Measurements from ENCODE around the gene BAZ1A.
"Not testable (repeated sequence)": the region's sequence is repeated elsewhere in the genome, so short reads cannot be mapped to it uniquely, and the experiment has no call there.

Gene BAZ1A

DNA sequence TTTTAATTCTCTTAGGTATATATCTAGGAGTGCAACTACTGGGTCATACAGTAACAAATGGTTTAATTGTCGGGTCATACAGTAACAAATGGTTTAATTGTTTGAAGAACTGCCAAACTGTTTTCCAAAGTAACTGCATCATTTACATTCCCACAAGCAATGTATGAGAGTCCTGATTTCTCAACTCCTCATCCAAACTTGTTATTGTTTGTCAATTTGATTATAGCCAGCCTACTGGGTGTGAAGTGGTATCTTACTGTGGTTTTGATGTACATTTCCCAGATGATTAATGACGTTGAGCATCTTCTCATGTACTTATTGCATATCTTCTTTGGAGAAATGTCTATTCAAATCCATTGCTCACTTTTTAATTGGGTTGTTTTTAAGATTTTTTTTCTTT, 93.1 kb downstream of the BAZ1A start:
- no peak for DNase-seq

DNA sequence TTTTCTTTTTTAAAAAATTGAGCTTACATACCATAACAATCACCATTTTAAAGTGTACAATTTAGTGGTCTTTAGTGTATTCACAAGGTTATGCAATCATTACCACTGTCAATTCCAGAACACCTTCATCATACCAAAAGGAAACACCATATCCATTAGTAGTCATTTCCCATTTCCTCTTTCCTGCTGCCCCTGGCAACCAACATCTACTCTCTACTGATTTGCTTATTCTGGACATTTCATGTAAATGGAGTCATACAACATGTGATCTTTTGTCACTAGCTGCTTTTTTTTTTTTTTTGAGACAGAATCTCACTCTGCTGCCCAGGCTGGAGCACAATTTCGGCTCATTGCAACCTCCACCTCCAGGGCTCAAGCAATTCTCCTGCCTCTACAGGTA, 93.9 kb downstream of the BAZ1A start:
- DNase-seq, result no peak

DNA sequence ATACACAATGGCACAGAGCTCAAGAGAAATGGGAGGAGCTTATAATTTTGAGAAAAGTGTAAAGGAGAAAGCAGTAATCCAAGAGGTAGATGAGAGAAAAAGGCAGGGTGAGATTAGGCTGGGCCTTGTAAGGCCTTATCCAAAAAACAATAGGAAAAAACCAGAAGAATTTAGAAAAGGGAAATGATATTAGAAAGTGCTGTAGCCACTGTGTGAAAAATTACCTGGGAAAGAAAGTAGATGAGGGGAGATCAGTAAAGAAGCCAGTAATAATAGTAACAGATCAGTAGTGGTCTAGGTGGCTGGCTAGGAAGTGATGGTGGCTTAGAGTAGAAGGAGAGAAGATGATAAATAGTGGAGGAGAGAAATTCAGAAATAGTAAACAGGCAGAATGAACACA, 94.5 kb downstream of the BAZ1A start:
- no peak for DNase-seq

DNA sequence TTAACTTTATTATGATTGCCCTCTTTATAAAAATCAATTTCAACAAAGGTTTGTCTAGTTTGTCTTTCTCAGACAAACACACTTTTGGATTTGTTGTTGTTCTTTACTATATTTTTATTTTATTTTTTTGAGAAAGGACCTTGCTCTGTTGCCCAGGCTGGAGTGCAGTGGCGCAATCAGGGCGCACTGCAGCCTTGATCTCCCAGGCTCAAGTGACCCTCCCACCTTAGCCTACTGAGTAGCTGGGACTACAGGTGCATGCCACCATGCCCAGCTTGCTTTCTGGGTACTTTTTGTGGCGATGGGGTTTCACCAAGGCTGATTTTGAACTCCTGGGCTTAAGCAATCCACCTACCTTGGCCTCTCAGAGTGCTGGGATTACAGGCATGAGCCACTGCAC, 96.4 kb downstream of the BAZ1A start:
- DNase-seq, result no peak

DNA sequence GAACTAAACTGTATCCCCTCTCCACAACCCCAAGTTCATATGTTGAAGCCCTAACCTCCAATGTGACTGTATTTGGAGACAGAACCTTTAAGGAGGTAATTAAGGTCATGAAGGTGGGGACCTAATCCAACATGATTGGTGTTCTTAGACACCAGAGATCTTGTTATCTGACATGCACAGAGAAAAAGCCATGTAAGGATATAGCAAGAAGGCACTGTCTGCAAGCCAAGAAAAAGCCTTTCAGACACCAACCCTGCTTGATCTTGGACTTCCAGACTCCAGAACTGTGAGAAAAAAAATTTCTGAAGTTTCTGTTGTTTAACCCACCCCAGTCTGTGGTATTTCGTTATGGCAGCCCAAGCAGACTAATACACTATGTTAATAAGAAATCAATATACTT, 98.5 kb downstream of the BAZ1A start:
- no peak for DNase-seq

DNA sequence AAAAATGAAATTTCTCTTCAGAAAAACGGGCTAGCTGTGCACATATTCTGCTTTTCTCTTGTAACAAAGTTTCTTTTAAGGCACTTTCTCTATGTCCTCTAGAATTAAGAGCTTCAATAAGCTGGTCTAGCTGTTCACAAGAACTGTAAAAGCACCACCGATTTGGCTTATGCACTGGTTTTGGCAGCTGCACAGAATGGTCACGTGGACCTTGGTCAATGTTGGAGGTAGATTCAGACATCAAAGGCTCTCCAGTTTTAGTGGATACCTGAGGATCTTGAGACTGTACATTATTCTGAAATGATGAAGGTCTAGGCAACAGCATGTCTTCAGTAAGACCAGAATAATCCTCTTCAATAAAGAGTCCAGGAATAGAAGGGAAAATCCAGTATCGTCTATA, 99.2 kb downstream of the BAZ1A start:
- no peak for DNase-seq

DNA sequence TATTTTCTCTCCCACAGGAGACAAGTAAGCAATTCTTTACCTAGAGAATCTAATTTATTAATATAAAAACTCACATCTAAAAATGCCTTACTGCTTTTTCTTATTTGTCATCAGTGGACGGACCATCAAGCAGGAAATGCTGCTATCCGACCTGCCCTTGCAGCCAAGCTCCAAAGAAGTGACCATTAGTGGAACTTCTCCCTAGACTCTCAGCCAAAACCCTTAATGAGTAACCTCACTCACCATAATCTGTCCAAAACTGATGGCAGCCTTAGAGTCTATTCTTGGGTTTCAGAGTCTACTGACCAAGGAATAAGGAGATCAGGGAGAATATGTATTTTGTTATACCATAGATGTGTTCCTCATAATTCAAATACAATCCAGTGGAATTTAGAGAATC, 99.8 kb downstream of the BAZ1A start:
- no peak for DNase-seq

DNA sequence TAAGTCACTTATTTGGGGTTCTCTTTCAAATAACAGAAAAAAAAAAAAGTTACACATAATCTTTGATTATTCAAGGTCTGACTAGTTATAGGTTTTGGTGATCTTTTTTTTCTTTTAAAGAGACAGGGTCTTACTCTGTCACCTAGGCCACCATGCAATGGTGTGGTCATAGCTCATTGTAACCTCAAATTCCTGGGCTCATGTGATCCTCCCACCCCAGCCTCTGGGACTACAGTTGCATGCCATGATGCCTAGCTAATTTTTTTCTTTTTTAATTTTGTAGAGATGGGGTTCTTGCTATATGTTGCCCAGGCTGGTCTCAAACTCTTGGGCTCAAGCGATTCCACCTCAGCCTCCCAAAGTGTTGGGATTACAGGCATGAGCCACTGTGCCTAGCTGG, 104.3 kb downstream of the BAZ1A start:
- no peak for DNase-seq

DNA sequence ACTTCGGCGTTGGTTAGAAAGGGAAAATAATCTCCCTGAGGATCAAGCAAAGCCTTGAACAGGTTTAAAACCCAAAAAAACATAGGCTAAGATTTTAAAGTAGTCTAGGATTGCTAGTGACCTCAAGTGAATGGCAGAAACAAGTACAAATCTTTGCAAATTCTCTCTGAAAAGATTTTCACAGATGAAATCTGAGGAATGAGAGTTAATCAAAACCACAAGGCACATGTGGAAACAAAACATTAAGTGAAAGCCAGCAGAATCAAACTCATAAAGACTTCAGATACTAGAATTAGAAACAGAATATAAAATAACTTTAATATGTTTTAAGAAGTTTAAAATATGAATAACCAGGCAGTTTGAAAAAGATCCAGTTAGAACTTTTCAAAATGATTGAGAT, 108.6 kb downstream of the BAZ1A start:
- no peak for DNase-seq

DNA sequence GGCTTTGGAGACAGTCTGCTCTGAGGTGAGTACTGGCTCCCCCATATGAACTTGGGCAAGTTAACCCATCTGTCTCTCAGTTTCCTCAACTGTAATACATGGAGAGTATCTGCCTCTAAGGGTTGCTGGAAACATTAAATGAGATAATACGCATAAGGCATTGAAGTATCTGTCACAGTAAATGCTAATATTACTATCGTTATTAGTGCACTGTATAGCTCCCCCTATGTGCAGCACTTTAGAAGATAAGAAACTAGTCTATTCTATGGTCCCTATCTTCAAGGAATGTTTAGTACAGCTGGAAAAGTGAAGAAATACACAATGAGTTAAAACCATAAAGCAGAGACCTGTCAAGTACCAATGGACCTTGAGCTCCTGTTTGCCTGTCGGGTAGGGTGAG, 109.1 kb downstream of the BAZ1A start:
- no peak for DNase-seq

DNA sequence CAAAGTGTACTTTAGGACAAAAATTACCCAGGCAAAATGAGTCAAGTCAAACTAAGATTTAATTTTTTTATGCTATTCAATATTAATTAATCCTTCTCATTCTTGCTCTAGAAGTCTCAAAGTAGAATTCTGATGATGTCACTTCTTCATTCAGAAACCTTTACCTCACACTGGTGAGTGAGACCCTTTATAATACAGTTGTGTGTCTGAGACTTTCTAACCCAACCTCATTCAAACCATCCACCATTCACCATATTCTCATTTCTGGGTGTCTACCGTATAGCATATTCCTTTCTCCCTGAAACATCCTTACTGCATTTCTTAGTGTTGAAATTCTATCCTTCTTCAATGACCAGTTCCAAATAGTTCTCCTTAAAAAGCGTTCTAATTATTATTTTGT, 119.9 kb downstream of the BAZ1A start:
- no peak for DNase-seq

DNA sequence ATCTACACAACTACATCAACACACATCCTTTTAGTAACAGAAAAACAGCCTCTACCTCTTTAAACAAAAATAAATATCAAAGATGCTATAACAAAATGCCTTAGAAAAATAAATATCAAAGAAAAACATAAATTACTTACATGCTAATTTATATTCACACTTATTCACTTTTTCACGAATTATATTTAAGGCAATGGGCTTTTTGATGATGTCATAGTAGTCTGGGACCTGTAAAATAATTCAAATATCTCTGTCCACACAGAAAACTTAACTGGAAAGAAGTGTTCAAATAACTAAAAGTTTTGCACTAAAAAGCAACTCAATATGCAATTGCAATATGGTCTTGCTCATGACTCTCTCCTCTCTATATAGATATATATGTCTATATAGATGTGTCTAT, 120.5 kb downstream of the BAZ1A start:
- DNase-seq, result no peak

DNA sequence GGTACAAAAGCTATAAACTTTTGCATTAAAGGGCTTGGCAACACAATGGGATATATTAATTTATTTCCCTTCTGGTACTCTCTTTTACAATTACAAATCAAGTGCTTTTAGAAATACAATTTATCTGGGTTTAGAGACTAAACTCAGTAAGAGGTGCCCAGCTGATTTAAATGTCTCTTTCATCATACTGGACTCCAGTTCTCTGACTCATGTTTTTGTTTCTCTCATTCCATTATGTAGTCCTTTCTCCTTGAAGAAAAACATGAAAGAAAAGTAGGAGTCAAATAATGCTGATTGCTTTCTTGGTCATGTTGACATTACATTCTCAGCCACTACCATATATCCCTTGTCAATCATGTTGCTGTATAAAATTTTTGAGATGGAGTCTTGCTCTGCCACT, 124.5 kb downstream of the BAZ1A start:
- no peak for DNase-seq

DNA sequence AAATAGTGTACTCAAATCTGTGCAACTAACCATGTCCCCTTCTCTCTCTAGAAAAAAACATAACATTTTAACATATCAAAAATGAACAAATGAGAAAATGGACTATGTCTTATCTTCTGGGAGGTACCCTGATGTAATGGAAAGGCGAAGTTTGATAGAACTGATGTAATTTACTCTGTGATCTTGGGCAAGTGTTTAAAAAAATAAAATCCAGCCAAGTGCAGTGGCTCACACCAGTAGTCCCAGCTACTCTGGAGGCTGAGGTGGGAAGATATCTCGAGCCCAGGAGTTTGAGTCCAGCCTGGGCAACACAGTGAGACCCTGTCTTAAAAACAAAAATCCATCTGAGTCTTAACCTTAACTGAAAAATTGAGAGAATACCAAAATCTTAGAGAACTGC, 124.9 kb downstream of the BAZ1A start:
- no peak for DNase-seq

DNA sequence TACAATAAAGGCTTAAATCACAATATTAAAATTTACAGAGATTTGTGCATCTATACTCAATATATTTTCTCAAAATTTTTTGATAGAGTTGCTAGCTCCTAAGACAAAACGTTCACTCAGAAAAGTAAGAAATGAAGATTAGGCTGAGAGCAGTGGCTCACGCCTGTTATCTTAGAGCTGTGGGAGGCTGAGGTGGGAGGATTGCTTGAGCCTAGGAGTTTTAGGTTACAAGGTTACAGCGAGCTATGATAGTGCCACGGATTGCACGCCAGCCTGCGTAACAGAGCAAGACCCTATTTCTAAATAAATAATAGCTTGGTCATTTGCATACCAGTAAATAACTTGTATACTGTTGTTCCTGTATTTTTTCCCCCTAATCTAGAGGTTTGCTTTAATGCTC, 125.8 kb downstream of the BAZ1A start:
- no peak for DNase-seq

DNA sequence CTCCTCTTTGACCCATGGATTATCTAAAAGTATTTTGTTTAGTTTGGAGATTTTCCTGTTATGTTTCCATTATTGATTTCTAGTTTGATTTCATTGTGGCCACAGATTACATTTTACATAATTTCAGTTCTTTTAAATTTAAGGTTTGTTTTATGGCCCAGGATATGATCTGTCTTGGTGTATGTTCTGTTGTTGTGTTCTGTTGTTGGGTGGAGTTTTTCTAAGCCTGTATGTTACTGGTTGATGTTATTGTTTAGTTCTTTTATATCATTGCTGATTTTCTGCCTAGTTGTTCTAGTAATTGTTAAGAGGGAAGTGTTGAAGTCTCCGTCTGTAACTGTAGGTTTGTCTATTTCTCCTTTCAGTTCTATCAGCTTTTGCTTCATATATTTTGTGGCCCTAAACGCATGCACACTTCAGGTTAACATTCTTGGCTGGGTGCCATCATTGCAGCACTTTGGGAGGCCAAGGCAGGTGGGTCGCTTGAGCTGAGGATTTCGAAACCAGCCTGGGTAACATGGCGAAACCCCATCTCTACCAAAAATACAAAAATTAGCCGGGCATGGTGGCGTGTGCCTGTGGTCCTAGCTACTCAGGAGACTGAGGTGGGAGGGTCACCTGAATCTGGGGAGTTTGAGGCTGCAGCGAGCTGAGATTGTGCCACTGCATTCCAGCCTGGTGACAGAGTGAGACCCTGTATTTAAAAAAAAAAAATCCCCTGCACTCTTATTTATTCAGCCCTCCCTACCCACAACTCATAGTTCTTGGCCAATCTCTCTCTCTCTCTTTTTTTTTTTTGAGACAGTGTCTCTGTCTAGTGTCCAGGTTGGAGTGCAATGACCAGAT, 132.7 kb downstream of the BAZ1A start:
- DNase-seq, result no peak

DNA sequence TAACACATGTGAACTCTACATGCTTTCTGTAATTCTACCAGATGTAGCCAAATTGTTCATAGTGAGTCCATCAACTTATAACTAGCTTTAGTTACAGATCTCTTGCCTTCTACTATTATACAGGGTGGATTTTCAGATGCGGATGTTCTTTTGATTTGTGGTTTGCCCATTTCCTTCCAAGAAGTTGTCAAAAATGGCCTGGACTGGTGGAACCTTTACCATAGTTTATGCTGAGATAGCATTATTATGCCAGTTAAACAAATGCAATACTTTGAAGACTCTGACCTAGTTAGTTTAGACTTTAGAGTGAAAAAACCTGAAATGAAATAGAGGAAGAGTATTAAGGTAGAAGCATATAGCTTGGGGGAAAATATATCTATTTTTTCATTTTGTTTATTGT, 133.3 kb downstream of the BAZ1A start:
- no peak for DNase-seq

DNA sequence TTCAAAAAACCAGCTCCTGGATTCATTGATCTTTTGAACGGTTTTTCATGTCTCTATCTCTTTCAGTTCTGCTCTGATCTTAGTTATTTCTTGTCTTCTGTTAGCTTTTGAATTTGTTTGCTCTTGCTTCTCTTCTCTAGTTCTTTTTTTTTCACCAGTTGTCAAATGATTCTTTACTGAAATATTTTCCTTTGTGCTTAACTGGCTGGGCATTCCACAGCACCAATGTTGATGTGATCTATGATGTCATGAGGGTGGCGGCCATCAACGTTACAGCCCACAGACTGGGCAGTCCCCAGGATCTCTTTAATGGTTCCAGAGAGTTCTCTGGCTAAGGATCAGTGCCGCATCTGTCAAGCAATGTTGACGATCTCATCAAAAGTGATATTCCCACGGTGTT, 135.0 kb downstream of the BAZ1A start:
- DNase-seq, result not testable (repeated sequence)

DNA sequence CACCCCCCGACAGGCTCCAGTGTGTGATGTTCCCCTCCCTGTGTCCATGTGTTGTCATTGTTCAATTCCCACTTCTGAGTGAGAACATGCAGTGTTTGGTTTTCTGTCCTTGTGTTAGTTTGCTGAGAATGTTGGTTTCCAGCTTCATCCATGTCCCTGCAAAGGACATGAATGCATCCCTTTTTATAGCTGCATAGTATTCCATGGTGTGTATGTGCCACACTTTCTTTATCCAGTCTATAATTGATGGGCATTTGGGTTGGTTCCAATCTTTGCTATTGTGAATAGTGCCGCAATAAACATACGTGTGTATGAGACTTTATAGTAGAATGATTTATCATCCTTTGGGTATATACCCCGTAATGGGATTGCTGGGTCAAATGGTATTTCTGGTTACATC, 138.1 kb downstream of the BAZ1A start:
- not testable (repeated sequence) for DNase-seq

DNA sequence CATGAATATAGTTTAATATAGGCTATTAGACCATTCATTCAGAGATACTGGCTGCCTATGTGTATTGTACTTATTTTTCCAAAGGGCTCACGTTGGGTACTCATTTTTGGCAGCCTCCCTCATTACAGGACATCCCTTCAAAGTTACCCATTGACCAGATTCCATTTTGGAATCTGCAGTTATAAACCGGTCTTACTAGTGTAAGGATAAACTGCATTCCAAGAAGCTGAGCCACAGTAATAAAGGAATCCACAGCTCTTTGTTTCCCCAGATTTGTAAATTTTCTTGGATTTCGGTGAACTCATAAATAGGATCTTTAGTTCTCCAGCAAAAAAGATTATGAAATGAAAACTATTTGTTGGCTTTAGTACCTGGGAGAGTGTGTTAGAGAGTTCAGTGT, 141.9 kb downstream of the BAZ1A start:
- no peak for DNase-seq

DNA sequence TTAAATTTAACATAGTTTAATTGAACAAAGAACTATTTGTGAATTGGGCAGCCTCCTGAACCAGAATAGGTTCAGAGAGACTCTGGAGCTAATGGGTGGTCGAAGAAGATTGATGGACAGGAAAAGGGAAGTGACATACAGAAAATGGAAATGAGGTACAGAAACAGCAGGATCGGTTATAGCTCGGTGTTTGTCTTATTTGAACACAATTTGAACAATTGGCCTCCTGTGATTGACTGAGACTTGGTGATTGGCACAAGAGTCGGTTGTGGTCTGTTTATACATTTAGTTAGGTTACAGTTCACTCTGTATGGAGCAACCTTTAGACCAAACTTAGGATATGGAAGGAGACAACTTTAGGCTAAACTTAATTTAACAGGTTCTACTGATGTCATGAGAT, 142.4 kb downstream of the BAZ1A start:
- no peak for DNase-seq

DNA sequence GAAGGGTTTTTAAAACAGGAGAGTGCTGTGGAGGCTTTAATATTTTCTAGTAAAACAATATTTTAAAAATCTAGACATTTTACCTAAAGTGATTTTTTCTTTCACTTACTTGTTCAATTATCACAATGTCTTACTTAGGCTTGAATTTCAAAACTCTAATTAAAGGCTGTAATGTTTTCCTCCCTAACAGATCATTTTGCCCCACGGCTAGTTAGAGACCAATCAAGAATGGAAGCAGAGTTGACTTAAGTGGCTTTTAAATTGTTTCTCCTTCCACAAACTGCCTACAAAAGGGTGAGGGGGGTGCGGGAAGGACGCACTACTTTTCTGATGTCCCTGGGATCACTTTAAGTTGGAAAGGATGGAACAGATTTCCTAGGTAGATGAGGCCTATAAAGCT, 151.3 kb downstream of the BAZ1A start:
- no peak for DNase-seq

DNA sequence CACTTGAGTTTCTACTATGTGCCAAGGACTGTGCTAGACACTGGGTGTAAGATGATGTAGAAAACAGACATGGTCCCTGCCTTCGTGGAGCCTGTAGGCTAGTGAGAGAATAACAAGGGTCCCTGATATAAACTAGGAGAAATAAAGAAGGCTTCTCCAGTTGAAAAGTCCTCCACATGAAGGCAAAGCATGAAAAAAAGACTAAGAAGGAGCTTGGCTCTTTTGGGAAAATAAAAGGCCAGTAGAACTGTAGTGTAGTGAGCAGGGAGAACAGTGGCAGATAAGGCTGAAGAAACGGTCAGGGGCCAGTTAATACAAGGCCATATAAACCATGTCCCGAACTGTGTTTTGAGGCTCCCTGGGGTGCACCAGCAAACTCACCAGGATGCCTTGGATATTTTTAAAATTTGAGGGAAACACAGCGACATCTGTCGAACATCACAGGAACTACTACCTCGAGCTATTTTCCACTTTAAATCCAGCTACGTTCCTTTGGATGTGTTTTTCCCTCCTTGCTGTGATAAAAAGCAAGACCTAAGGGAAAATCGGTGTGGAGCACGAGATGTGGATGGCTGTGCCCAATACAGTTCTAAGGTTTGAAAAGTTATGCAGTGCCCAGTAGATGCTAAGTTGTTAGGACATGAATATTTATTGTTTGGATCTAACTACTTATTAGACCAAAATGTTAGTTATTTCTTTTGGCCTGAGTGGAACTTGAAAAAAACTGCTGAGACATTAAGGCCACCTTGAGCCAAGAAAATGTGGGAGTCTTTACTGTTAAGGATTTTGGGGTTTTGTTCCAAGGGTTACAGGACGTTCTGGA, 152.2 kb downstream of the BAZ1A start:
- DNase-seq, result peak; percentile 25

DNA sequence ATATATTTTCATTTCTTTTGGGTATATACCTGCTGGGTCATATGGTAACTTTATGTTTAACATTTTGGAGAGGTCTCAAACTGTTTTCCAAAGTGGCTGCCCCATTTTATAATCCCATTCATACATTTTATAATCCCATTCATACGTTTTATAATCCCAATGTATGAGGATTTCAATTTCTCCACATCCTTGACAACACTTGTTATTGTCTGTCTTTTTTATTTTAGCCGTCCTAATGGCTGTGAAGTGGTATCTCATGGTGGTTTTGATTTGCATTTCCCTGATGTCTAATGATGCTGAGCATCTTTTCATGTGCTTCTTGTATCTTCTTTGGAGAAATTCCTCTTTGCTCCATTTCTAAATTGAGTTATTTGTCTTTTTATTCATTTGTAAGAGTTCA, 154.0 kb downstream of the BAZ1A start:
- no peak for DNase-seq
